DOHH2 (cell line): ENCODE data around the gene CMKLR1.

Source experiments
- H3F3A ChIP-seq: fragments of 200-600 bp; sonication (generic), shearing (Covaris generic); 2 replicates; pipeline ENCODE4 v1.6.0; 2016; ENCODE audit warnings: antibody characterized with exemption, mild to moderate bottlenecking; ENCODE audit not compliant: control insufficient read depth, insufficient read depth
- H3K27ac ChIP-seq: fragments of 200-600 bp; sonication (generic); 2 replicates; pipeline ENCODE4 v1.5.1; 2014; ENCODE audit warnings: low read depth, mild to moderate bottlenecking, low read length, moderate library complexity
- H3K27me3 ChIP-seq: fragments of 200-600 bp; sonication (generic); 2 replicates; pipeline ENCODE4 v1.6.1; 2014; ENCODE audit warnings: mild to moderate bottlenecking, low read length, mixed read lengths; ENCODE audit not compliant: control insufficient read depth
- H3K36me3 ChIP-seq: fragments of 200-600 bp; sonication (generic); 2 replicates; pipeline ENCODE4 v1.6.1; 2014; ENCODE audit warnings: mild to moderate bottlenecking, low read length, moderate library complexity, mixed read lengths; ENCODE audit not compliant: control insufficient read depth
- H3K4me1 ChIP-seq: fragments of 200-600 bp; sonication (generic); 2 replicates; pipeline ENCODE4 v1.6.1; 2014; ENCODE audit warnings: mild to moderate bottlenecking, low read length, mixed read lengths; ENCODE audit not compliant: control insufficient read depth
- H3K4me2 ChIP-seq: fragments of 200-600 bp; sonication (generic); 2 replicates; pipeline ENCODE4 v1.6.0; 2014; ENCODE audit warnings: mild to moderate bottlenecking, low read length, moderate library complexity
- H3K4me3 ChIP-seq: fragments of 200-600 bp; sonication (generic); 2 replicates; pipeline ENCODE4 v1.5.1; 2014; ENCODE audit warnings: mild to moderate bottlenecking, low read length, mixed read lengths
- H3K79me2 ChIP-seq: fragments of 200-600 bp; sonication (generic); 2 replicates; pipeline ENCODE4 v1.6.1; 2014; ENCODE audit warnings: mild to moderate bottlenecking, low read length, mixed read lengths; ENCODE audit not compliant: control insufficient read depth
- H3K9me2 ChIP-seq: fragments of 200-600 bp; sonication (generic); replicated peaks from 2 replicates; pipeline ENCODE4 v1.6.1; 2014; ENCODE audit warnings: mild to moderate bottlenecking, low read length, mixed read lengths; ENCODE audit not compliant: control insufficient read depth
- H3K9me3 ChIP-seq: fragments of 200-600 bp; sonication (generic); 2 replicates; pipeline ENCODE4 v1.6.1; 2014; ENCODE audit warnings: antibody characterized with exemption, low read length, mixed read lengths; ENCODE audit not compliant: control insufficient read depth, insufficient read depth
- H4K20me1 ChIP-seq: fragments of 200-600 bp; sonication (generic); 2 replicates; pipeline ENCODE4 v1.6.0; 2014; ENCODE audit warnings: low read depth, mild to moderate bottlenecking, antibody characterized with exemption, low read length, moderate library complexity; ENCODE audit not compliant: control insufficient read depth, insufficient read depth
- EZH2phosphoT487 ChIP-seq: fragments of 200-600 bp; sonication (generic); IDR thresholded peaks from 2 replicates; pipeline ENCODE4 v1.6.1; 2017; ENCODE audit warnings: borderline replicate concordance, mild to moderate bottlenecking, antibody characterized with exemption, low read length, moderate library complexity, mixed read lengths
- TF ChIP-seq, protein P1 (sequence below): fragments of 200-600 bp; sonication (generic); IDR thresholded peaks from one replicate; pipeline ENCODE4 v1.5.1; 2014; ENCODE audit warnings: antibody characterized with exemption, mild to moderate bottlenecking, low read depth, low read length; ENCODE audit not compliant: poor library complexity, severe bottlenecking

Gene CMKLR1

GRCh38 chr12:108304633-108305032 is 34.5 kb downstream of the CMKLR1 start:
- no peaks in the 10 kb centered on the region for H3F3A ChIP-seq
- no peaks in the 10 kb centered on the region for H3K27me3 ChIP-seq
- H3K4me2 ChIP-seq = no peak overlapping the region
- no peaks in the 10 kb centered on the region for H3K4me1 ChIP-seq
- H3K9me3 ChIP-seq = no peaks in the 10 kb centered on the region
- no peaks in the 10 kb centered on the region for H3K9me2 ChIP-seq
- H3K4me3 ChIP-seq = no peak overlapping the region
- no peaks in the 10 kb centered on the region for H3K36me3 ChIP-seq
- H3K27ac ChIP-seq = no peak overlapping the region
- no peaks in the 10 kb centered on the region for H4K20me1 ChIP-seq
- no peaks in the 10 kb centered on the region for H3K79me2 ChIP-seq
- no peak for TF ChIP-seq EZH2phosphoT487
- TF ChIP-seq, protein P1, sequence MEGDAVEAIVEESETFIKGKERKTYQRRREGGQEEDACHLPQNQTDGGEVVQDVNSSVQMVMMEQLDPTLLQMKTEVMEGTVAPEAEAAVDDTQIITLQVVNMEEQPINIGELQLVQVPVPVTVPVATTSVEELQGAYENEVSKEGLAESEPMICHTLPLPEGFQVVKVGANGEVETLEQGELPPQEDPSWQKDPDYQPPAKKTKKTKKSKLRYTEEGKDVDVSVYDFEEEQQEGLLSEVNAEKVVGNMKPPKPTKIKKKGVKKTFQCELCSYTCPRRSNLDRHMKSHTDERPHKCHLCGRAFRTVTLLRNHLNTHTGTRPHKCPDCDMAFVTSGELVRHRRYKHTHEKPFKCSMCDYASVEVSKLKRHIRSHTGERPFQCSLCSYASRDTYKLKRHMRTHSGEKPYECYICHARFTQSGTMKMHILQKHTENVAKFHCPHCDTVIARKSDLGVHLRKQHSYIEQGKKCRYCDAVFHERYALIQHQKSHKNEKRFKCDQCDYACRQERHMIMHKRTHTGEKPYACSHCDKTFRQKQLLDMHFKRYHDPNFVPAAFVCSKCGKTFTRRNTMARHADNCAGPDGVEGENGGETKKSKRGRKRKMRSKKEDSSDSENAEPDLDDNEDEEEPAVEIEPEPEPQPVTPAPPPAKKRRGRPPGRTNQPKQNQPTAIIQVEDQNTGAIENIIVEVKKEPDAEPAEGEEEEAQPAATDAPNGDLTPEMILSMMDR = no peak

GRCh38 chr12:108303703-108304102 is 35.4 kb downstream of the CMKLR1 start:
- Histone ChIP-seq H3K27ac (no peak overlapping the region), H4K20me1 (no peaks in the 10 kb centered on the region), H3F3A (no peaks in the 10 kb centered on the region), H3K9me2 (no peaks in the 10 kb centered on the region), H3K4me1 (no peaks in the 10 kb centered on the region), H3K79me2 (no peaks in the 10 kb centered on the region), H3K27me3 (peaks cover 4% of the 10 kb centered on the region; the same call in 1 of the 2 replicates), H3K4me3 (no peak overlapping the region), H3K36me3 (no peaks in the 10 kb centered on the region), H3K9me3 (no peaks in the 10 kb centered on the region), H3K4me2 (no peak overlapping the region)
- no peak for TF ChIP-seq EZH2phosphoT487
- TF ChIP-seq, protein P1 = no peak

DNA sequence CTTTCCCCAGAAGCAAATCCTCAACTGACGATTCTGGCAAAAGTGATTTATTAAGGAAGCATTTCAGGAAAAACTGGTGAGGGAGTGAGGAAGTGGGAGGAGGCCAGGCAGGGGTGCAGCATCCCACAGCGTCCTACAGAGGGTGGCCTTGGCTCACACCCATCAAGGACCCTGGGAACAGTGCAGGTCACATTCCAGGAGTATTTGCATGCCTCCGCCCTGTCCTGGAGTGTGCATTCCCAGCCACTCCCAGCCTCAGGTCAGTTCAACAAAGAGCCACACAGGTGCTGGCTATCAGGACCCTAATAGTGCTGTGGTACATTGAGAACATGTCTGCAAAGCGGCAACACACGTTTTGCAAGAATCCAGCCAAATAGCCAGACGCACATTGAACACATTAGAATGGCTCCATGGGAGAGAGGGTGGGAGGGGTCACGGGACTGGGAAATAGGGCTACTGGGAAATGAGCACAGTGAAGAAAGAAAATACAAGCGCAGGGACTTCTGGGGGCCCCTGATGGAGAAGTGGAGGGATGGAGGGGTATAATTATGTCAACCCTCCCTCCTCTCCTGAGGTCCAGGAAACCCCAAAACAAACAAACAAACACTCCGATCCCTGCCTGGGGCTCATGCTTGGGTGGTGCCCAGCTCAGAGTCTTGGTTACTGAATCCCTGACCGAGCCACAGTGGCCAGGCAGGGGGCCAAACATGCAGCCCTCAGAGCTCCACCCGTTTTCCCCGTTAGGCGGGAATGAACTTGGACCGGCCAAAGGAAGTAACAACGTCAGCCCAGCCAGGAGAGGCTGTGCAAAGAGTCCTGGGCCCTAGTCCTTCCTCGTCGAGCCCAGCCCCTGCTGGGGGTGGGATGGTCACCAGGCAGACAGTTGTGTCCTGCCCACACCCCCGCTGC is 36.5 kb downstream of the CMKLR1 start:
- Histone ChIP-seq H3K4me1 (no peaks in the 10 kb centered on the region), H3F3A (no peaks in the 10 kb centered on the region), H4K20me1 (no peaks in the 10 kb centered on the region), H3K79me2 (no peaks in the 10 kb centered on the region), H3K4me2 (no peak overlapping the region), H3K27ac (no peak overlapping the region), H3K4me3 (no peak overlapping the region), H3K9me2 (no peaks in the 10 kb centered on the region), H3K27me3 (peaks cover 9% of the 10 kb centered on the region; the same call in 1 of the 2 replicates), H3K36me3 (no peaks in the 10 kb centered on the region), H3K9me3 (no peaks in the 10 kb centered on the region)
- TF ChIP-seq, protein P1 = no peak
- no peak for TF ChIP-seq EZH2phosphoT487
